Measurements from ENCODE around the gene SLC16A5. TPM values are rescaled to one million over a fixed set of nuclear protein-coding genes. Genes with fewer than 3 reads are reported as not detected.
A peak's percentile ranks its signal among the peaks of the same experiment; 100 is the strongest.
"Not testable (repeated sequence)": the region's sequence is repeated elsewhere in the genome, so short reads cannot be mapped to it uniquely, and the experiment has no call there.

The SLC16A5 gene
- total RNA-seq, 2 experiments from 2014 or later = 6.0 to 6.5 TPM

DNA sequence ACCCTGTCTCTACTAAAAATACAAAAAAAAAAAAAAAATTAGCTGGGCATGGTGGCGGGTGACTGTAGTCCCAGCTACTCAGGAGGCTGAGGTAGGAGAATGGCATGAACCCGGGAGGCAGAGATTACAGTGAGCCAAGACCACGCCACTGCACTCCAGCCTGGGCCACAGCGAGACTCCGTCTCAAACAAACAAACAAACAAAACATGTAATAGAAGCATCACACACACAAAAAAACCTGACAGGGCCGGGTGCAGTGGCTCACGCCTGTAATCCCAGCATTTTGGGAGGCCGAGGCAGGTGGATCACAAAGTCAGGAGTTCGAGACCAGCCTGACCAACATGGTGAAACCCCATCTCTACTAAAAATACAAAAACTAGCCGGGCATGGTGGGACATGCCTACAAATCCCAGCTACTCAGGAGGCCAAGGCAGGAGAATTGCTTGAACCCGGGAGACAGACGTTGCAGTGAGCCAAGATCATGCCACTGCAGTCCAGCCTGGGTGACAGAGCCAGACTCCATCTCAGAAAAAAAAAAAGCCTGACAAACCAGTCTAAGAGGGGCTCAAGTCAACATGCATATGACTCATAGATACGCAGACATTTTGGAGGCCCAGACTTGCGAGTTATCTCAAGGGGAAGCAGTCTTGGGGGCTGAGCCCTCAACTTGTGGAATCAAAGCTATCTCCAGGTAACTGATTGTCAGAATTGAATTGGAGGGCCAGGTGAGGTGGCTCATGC, 46.0 kb downstream of the SLC16A5 start:
- intact Hi-C loops (cut with DNase I, micrococcal nuclease) = loop anchor here (5.0 kb wide), 2 partner anchors 66 to 171 kb away; no protein-coding TSS in a partner anchor
- H3K4me1 Mint-ChIP-seq = peaks cover 11% of the 10 kb centered on the region
- H3K27me3 Mint-ChIP-seq; ATAC-seq; H3K9me3 Mint-ChIP-seq (ENCODE audit: low read depth); H3K4me3 Mint-ChIP-seq; DNase-seq; H3K27ac Mint-ChIP-seq: not testable (repeated sequence)
- ChIA-PET CTCF (interaction anchor here (1.0 to 7.0 kb wide), 3 partner anchors 12 to 22 kb away, joined by 3 to 72 read pairs (median 3); no protein-coding TSS in a partner anchor), POLR2A (interaction anchor here (0.7 kb wide), 1 partner anchor 29 kb away, joined by 3 read pairs; no protein-coding TSS in a partner anchor)
- peaks cover 26% of the 10 kb centered on the region for H3K36me3 Mint-ChIP-seq (ENCODE audit: low read depth)

DNA sequence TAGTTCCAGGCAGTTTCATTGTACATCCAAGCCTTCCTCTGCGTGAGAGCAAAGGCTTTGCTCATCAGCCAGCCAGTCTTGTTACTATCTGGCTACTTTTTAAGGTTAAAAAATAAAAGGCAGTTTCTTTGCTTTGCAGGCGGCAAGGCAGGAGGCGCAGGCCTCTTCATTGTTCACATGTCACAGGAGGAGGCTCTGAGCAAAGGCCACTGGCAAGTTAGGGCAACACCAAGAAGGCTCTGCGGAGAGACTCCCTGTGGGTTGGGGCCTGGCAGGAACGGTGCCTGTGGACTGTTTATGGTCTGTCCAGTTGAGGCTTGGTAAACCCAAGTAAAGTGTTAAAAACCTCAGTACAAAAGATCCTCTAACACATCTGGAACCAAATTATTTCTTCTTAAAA, 47.7 kb downstream of the SLC16A5 start:
- H3K27me3 Mint-ChIP-seq = no peaks in the 10 kb centered on the region
- intact Hi-C loops (cut with DNase I, micrococcal nuclease) = no loop called here
- no peak overlapping the region for H3K4me3 Mint-ChIP-seq
- ChIA-PET POLR2A (no interaction called here), CTCF (interaction anchor here (0.5 kb wide), 1 partner anchor 28 kb away, joined by 3 read pairs; no protein-coding TSS in a partner anchor)
- no peak overlapping the region for H3K27ac Mint-ChIP-seq
- H3K4me1 Mint-ChIP-seq = peaks cover 7% of the 10 kb centered on the region
- DNase-seq (no peak), ATAC-seq (no peak)
- H3K9me3 Mint-ChIP-seq (ENCODE audit: low read depth) = no peaks in the 10 kb centered on the region
- H3K36me3 Mint-ChIP-seq (ENCODE audit: low read depth) = peaks cover 30% of the 10 kb centered on the region

DNA sequence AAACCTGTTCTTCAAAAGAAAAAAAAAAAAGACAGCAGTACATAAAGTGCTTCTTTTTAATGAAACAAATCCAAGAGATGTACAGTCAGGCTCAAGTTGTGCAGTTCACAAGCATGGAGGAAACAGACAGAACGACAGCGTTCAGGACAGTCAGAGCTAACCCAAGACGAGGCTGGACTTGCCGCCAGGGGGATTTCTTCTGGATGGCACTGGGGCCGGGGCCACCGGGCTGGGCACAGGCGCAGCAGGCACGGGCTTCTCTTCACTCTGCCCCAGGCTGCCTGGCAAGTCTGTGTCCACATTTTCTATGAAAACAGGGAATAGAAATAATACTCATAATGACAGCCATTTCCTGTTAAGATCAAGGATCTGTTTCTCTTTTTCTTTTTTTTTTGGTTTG, 48.2 kb downstream of the SLC16A5 start:
- ATAC-seq (no peak), DNase-seq (no peak)
- Mint-ChIP-seq H3K9me3 (ENCODE audit: low read depth) (no peaks in the 10 kb centered on the region), H3K36me3 (ENCODE audit: low read depth) (peaks cover 31% of the 10 kb centered on the region), H3K4me3 (no peak overlapping the region), H3K27me3 (no peaks in the 10 kb centered on the region), H3K27ac (no peak overlapping the region), H3K4me1 (peaks cover 6% of the 10 kb centered on the region)
- POLR2A ChIA-PET = interaction anchor here (1.6 kb wide), 1 partner anchor 22 kb away, joined by 3 read pairs; no protein-coding TSS in a partner anchor
- intact Hi-C loops (cut with DNase I, micrococcal nuclease) = no loop called here
- CTCF ChIA-PET = interaction anchor here (1.8 kb wide), 1 partner anchor 22 kb away, joined by 13 read pairs; no protein-coding TSS in a partner anchor

DNA sequence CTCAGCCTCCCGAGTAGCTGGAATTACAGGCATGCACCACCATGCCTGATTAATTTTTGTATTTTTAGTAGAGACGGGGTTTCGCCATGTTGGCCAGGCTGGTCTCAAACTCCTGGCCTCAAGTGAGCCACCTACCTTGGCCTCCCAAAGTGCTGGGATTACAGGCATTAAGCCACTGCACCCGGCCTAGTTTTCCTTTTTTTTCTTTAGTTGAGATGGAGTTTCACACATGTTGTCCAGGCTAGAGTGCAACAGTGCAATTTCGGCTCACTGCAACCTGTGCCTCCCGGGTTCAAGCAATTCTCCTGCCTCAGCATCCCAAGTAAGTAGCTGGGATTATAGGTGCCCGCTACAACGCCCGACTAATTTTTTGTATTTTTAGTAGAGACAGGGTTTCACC, 50.0 kb downstream of the SLC16A5 start:
- H3K27ac Mint-ChIP-seq; H3K27me3 Mint-ChIP-seq; H3K4me3 Mint-ChIP-seq; H3K4me1 Mint-ChIP-seq; H3K9me3 Mint-ChIP-seq (ENCODE audit: low read depth); ATAC-seq; DNase-seq; intact Hi-C loops (cut with DNase I, micrococcal nuclease): not testable (repeated sequence)
- ChIA-PET CTCF (interaction anchor here (0.6 to 1.8 kb wide), 4 partner anchors 10 to 141 kb away, joined by 3 to 13 read pairs (median 4); no protein-coding TSS in a partner anchor), POLR2A (interaction anchor here (1.6 kb wide), 1 partner anchor 24 kb away, joined by 3 read pairs; no protein-coding TSS in a partner anchor)
- H3K36me3 Mint-ChIP-seq (ENCODE audit: low read depth) = peaks cover 41% of the 10 kb centered on the region

DNA sequence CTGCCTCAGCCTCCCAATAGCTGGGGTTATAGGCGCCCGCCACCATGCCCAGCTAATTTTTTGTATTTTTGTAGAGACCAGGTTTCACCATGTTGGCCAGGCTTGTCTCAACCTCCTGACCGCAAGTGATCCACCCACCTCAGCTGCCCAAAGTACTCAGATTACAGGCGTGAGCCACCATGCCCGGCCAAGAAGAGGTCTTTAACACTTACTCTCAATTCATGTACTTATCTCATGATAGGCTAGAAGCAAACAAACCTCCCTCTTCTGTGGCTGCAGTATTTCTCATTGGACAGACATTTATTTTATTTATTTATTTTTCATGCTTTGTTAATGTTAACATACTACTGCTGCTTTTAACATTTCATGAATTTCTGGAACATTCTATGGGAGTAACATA, 50.8 kb downstream of the SLC16A5 start:
- H3K4me1 Mint-ChIP-seq = peaks cover 9% of the 10 kb centered on the region
- H3K9me3 Mint-ChIP-seq (ENCODE audit: low read depth) = no peaks in the 10 kb centered on the region
- no peaks in the 10 kb centered on the region for H3K27me3 Mint-ChIP-seq
- no peak overlapping the region for H3K27ac Mint-ChIP-seq
- DNase-seq (no peak), ATAC-seq (no peak)
- ChIA-PET CTCF (interaction anchor here (0.6 to 1.0 kb wide), 4 partner anchors 23 to 140 kb away, joined by 3 to 4 read pairs (median 3); no protein-coding TSS in a partner anchor), POLR2A (no interaction called here)
- peaks cover 41% of the 10 kb centered on the region for H3K36me3 Mint-ChIP-seq (ENCODE audit: low read depth)
- intact Hi-C loops (cut with DNase I, micrococcal nuclease) = no loop called here
- no peak overlapping the region for H3K4me3 Mint-ChIP-seq

GRCh38 chr17:75142236-75142971, 54.6 kb downstream of the SLC16A5 start:
- no peak for ATAC-seq
- H3K36me3 Mint-ChIP-seq (ENCODE audit: low read depth) = peaks cover 63% of the 10 kb centered on the region
- H3K4me1 Mint-ChIP-seq = peaks cover 9% of the 10 kb centered on the region
- no peaks in the 10 kb centered on the region for H3K27me3 Mint-ChIP-seq
- no peak overlapping the region for H3K4me3 Mint-ChIP-seq
- ChIA-PET POLR2A (no interaction called here), CTCF (interaction anchor here (0.5 to 1.6 kb wide), 3 partner anchors 12 to 596 kb away, joined by 3 to 5 read pairs (median 4); no protein-coding TSS in a partner anchor)
- DNase-seq = no peak
- H3K27ac Mint-ChIP-seq = no peak overlapping the region
- intact Hi-C loops (cut with DNase I, micrococcal nuclease) = no loop called here
- H3K9me3 Mint-ChIP-seq (ENCODE audit: low read depth) = no peaks in the 10 kb centered on the region

DNA sequence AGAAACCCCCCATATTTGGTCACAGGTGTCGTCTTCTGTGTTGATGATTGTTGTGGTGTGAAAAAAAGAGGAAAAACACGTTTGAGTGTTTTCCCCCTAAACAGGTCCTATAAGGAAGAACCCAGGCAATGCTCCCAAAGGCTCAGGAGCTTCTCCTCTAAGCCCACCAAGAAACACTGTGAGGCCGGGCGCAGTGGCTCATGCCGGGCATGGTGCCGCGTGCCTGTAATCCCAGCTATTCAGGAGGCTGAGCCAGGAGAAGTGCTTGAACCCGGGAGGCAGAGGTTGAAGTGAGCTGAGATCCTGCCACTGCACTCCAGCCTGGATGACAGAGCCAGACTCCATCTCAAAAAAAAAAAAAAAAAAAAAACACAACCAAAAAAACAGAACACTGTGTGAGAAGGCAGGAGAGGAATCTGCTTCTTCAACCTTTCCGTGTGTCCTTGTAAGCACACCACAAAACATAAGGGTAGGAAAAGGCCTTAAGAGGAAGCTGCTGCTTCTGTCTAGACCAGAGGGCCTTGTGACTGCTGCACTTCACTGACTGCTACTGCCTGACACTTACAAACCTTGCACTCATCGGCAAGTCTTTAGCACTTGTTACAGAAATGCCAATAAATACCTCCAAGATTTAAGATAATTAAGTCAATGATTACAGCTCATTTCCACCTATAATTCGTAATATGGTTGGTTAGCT, 57.2 kb downstream of the SLC16A5 start:
- DNase-seq (no peak), ATAC-seq (no peak)
- H3K36me3 Mint-ChIP-seq (ENCODE audit: low read depth) = peaks cover 74% of the 10 kb centered on the region
- ChIA-PET CTCF (interaction anchor here (0.6 to 2.7 kb wide), 9 partner anchors 11 to 300 kb away, joined by 3 to 10 read pairs (median 3); partner anchors contain the start of genes ARMC7, MRPL58 and NT5C), POLR2A (interaction anchor here (0.6 kb wide), 2 partner anchors 13 to 33 kb away, joined by 4 to 6 read pairs; partner anchors contain the start of gene NT5C)
- no peaks in the 10 kb centered on the region for H3K27me3 Mint-ChIP-seq
- peaks cover 15% of the 10 kb centered on the region for H3K4me1 Mint-ChIP-seq
- no peaks in the 10 kb centered on the region for H3K9me3 Mint-ChIP-seq (ENCODE audit: low read depth)
- H3K4me3 Mint-ChIP-seq = no peak overlapping the region
- intact Hi-C loops (cut with DNase I, micrococcal nuclease) = no loop called here
- H3K27ac Mint-ChIP-seq = no peak overlapping the region

GRCh38 chr17:75146592-75146991, 58.8 kb downstream of the SLC16A5 start:
- Mint-ChIP-seq H3K27me3 (no peaks in the 10 kb centered on the region), H3K4me1 (peaks cover 13% of the 10 kb centered on the region), H3K27ac (no peak overlapping the region), H3K4me3 (no peak overlapping the region), H3K36me3 (ENCODE audit: low read depth) (peaks cover 59% of the 10 kb centered on the region), H3K9me3 (ENCODE audit: low read depth) (no peaks in the 10 kb centered on the region)
- ChIA-PET POLR2A (no interaction called here), CTCF (interaction anchor here (1.0 to 1.7 kb wide), 2 partner anchors 16 to 23 kb away, joined by 3 to 8 read pairs; partner anchors contain the start of gene NT5C)
- DNase-seq (no peak), ATAC-seq (no peak)
- intact Hi-C loops (cut with DNase I, micrococcal nuclease) = no loop called here

DNA sequence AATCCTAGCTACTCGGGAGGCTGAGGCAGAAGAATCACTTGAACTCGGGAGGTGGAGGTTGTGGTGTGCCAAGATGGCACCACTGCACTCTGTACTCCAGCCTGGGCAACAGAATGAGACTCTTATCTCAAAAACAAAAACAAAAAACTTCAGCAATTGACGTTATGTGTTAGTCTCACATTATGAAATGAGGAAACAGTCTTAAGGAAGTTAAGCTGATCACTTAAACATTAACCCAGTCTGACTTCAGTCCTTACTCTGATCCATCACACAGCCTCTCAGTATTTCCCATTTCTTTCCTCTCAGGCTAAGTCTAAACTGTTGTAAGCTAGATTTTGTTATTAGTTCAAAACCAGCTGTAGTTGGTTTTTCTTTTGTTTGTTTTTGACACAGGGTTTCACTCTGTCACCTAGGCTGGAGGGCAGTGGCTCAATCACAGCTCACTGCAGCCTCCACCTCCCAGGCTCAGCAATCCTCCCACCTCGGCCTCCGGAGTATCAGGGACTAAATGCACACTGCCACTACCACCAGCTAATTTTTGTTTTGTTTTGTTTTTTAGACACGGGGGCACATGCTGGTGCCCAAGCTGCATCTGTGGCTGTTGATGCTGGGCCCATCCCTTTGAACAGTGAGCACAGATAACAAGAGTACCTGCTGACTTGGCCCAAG, 60.3 kb downstream of the SLC16A5 start:
- Mint-ChIP-seq H3K36me3 (ENCODE audit: low read depth) (peaks cover 62% of the 10 kb centered on the region), H3K27me3 (no peaks in the 10 kb centered on the region), H3K4me3 (no peak overlapping the region), H3K27ac (peak overlapping the region; percentile 51), H3K4me1 (peaks cover 24% of the 10 kb centered on the region), H3K9me3 (ENCODE audit: low read depth) (no peaks in the 10 kb centered on the region)
- POLR2A ChIA-PET = interaction anchor here (1.0 to 1.1 kb wide), 2 partner anchors 18 to 53 kb away, joined by 3 to 4 read pairs; no protein-coding TSS in a partner anchor
- DNase-seq (no peak), ATAC-seq (no peak)
- intact Hi-C loops (cut with DNase I, micrococcal nuclease) = no loop called here
- CTCF ChIA-PET = interaction anchor here (0.6 to 2.7 kb wide), 9 partner anchors 11 to 361 kb away, joined by 3 to 10 read pairs (median 4); no protein-coding TSS in a partner anchor

DNA sequence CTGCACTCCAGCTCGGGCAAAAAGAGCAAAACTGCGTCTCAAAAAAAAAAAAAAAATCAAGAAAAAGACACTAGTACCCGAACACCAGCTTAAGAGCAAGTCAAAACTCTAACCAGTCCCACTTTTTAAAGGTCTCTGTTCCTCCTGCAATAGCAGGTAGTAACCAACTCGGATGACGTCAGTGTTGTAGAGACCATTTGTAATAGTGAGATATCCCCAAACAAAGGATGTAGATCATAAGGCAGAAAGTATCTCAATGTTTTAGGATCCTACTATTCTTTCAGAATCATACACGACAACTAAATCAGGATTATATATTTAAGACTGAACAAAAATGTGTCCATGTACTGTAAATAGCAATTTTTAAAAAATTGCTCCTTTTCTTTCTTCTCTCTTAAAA, 64.2 kb downstream of the SLC16A5 start:
- peak overlapping the region; percentile 89 for H3K27ac Mint-ChIP-seq
- no peak for ATAC-seq
- CTCF ChIA-PET = interaction anchor here (0.7 kb wide), 1 partner anchor 586 kb away, joined by 4 read pairs; no protein-coding TSS in a partner anchor
- DNase-seq = no peak
- no peaks in the 10 kb centered on the region for H3K27me3 Mint-ChIP-seq
- H3K4me3 Mint-ChIP-seq = peak overlapping the region; percentile 96
- no peaks in the 10 kb centered on the region for H3K9me3 Mint-ChIP-seq (ENCODE audit: low read depth)
- H3K4me1 Mint-ChIP-seq = peaks cover 36% of the 10 kb centered on the region
- intact Hi-C loops (cut with DNase I, micrococcal nuclease) = loop anchor here (5.0 kb wide), 2 partner anchors 40 to 305 kb away; partner anchors contain the start of gene TMEM94 (in 1 of the 2)
- peaks cover 36% of the 10 kb centered on the region for H3K36me3 Mint-ChIP-seq (ENCODE audit: low read depth)
- POLR2A ChIA-PET = interaction anchor here (0.6 to 1.2 kb wide), 2 partner anchors 37 to 122 kb away, joined by 3 read pairs; no protein-coding TSS in a partner anchor
